GM23338 (cell line): ENCODE data around the gene SPTA1. TPM values are rescaled to one million over a fixed set of nuclear protein-coding genes. Genes with fewer than 3 reads are reported as not detected.

Source experiments
- ATAC-seq: fragments of 200-7000 bp; cut with Tn5 transposase; 3 replicates; pipeline ENCODE4 v1.9.1; 2020
- DNase-seq: peaks from one replicate; pipeline ENCODE4 v3.0.0-alpha.2; 2015; ENCODE audit warnings: low spot score
- H2AFZ ChIP-seq: fragments of 200-600 bp; sonication (generic); 2 replicates; pipeline ENCODE4 v1.8.0; 2016; ENCODE audit warnings: antibody characterized with exemption, mild to moderate bottlenecking, moderate library complexity
- H3F3A ChIP-seq: fragments of 200-600 bp; sonication (generic); replicated peaks from 2 replicates; pipeline ENCODE4 v1.8.0; 2017; ENCODE audit warnings: antibody characterized with exemption, mixed run types, low read depth
- H3K27ac ChIP-seq: fragments of 200-600 bp; sonication (generic); 2 replicates; pipeline ENCODE4 v1.6.1; 2016; ENCODE audit warnings: low read depth
- H3K27me3 ChIP-seq: fragments of 200-600 bp; sonication (generic); 2 replicates; pipeline ENCODE4 v1.8.0; 2016; ENCODE audit warnings: mild to moderate bottlenecking, mixed run types, moderate library complexity; ENCODE audit not compliant: insufficient read depth
- H3K36me3 ChIP-seq: fragments of 200-600 bp; sonication (generic); 2 replicates; pipeline ENCODE4 v1.8.0; 2016; ENCODE audit warnings: mild to moderate bottlenecking; ENCODE audit not compliant: insufficient read depth
- H3K4me1 ChIP-seq: fragments of 200-600 bp; sonication (generic); 2 replicates; pipeline ENCODE4 v1.8.0; 2016; ENCODE audit warnings: mild to moderate bottlenecking, moderate library complexity; ENCODE audit not compliant: insufficient read depth
- H3K4me2 ChIP-seq: fragments of 200-600 bp; sonication (generic); 2 replicates; pipeline ENCODE4 v1.7.1; 2017; ENCODE audit warnings: mixed run types
- H3K4me3 ChIP-seq: fragments of 200-600 bp; sonication (generic); 2 replicates; pipeline ENCODE4 v1.6.1; 2016; ENCODE audit warnings: mixed run types
- H3K79me2 ChIP-seq: fragments of 200-600 bp; sonication (generic); replicated peaks from 2 replicates; pipeline ENCODE4 v1.8.0; 2017; ENCODE audit warnings: mild to moderate bottlenecking; ENCODE audit not compliant: insufficient read depth
- H3K9me2 ChIP-seq: fragments of 200-600 bp; sonication (generic); 2 replicates; pipeline ENCODE4 v1.8.0; 2017; ENCODE audit not compliant: insufficient read depth
- H4K20me1 ChIP-seq: fragments of 200-600 bp; sonication (generic); replicated peaks from 2 replicates; pipeline ENCODE4 v1.8.0; 2017; ENCODE audit warnings: mild to moderate bottlenecking; ENCODE audit not compliant: insufficient read depth
- H3K27ac Mint-ChIP-seq: 2 replicates; pipeline ENCODE4 v1.8.0; 2020; ENCODE audit warnings: inconsistent platforms, mild to moderate bottlenecking, moderate library complexity, mixed read lengths
- H3K27me3 Mint-ChIP-seq: 3 replicates; pipeline ENCODE4 v1.8.0; 2022; ENCODE audit warnings: low read depth, mild to moderate bottlenecking, moderate library complexity, mixed read lengths, inconsistent platforms; ENCODE audit not compliant: insufficient read depth, poor library complexity
- H3K36me3 Mint-ChIP-seq: 3 replicates; pipeline ENCODE4 v1.8.0; 2021; ENCODE audit warnings: low read depth, mild to moderate bottlenecking, inconsistent platforms, moderate library complexity, mixed read lengths
- H3K4me1 Mint-ChIP-seq: 3 replicates; pipeline ENCODE4 v1.8.0; 2020; ENCODE audit warnings: mild to moderate bottlenecking, inconsistent platforms, mixed read lengths
- H3K4me3 Mint-ChIP-seq: 3 replicates; pipeline ENCODE4 v1.8.0; 2021; ENCODE audit warnings: moderate library complexity, mild to moderate bottlenecking, inconsistent platforms, mixed read lengths
- H3K9me3 Mint-ChIP-seq: 3 replicates; pipeline ENCODE4 v1.8.0; 2020; ENCODE audit warnings: moderate library complexity, mild to moderate bottlenecking, inconsistent platforms, mixed read lengths
- CREB1 ChIP-seq: fragments of 250-450 bp; sonication (Bioruptor Pico); IDR thresholded peaks from 2 replicates; pipeline ENCODE4 v1.5.0; 2020; ENCODE audit warnings: low read depth, mild to moderate bottlenecking, moderate library complexity
- EZH2 ChIP-seq: fragments of 200-600 bp; sonication (generic); IDR thresholded peaks from one replicate; pipeline ENCODE4 v1.8.0; 2017; ENCODE audit warnings: antibody characterized with exemption, mild to moderate bottlenecking, low read depth; ENCODE audit not compliant: unreplicated experiment
- JUNB ChIP-seq: IDR thresholded peaks from one replicate; pipeline ENCODE4 v1.6.1; 2016; ENCODE audit warnings: antibody characterized with exemption; ENCODE audit not compliant: unreplicated experiment
- NANOG ChIP-seq: IDR thresholded peaks from 2 replicates; pipeline ENCODE4 v1.6.1; 2016; ENCODE audit warnings: antibody characterized with exemption, borderline replicate concordance
- POLR2AphosphoS5 ChIP-seq: IDR thresholded peaks from 2 replicates; pipeline ENCODE4 v1.6.1; 2016; ENCODE audit warnings: antibody characterized with exemption, low read depth
- STAT1 ChIP-seq: IDR thresholded peaks from one replicate; pipeline ENCODE4 v1.6.1; 2016; ENCODE audit warnings: antibody characterized with exemption; ENCODE audit not compliant: unreplicated experiment
- ZNF114 ChIP-seq: fragments of 250-450 bp; sonication (Bioruptor Pico); IDR thresholded peaks from 2 replicates; pipeline ENCODE4 v1.5.0; 2020; ENCODE audit warnings: mild to moderate bottlenecking, moderate library complexity
- ZNF331 ChIP-seq: fragments of 250-450 bp; sonication (Bioruptor Pico); IDR thresholded peaks from 2 replicates; pipeline ENCODE4 v1.5.0; 2020; ENCODE audit warnings: low read depth, mild to moderate bottlenecking, moderate library complexity
- polyA plus RNA-seq: library from polyadenylated mRNA; unstranded; fragments of >200 nt; fragmentation: Nextera tagmentation; extraction: Ambion mirVana; gene quantifications from 2 replicates; pipeline ENCODE4 v1.2.1, GENCODE V29; 2016
- total RNA-seq: library from RNA; depleted of rRNA; stranded (reverse); fragments of >200 nt; shearing (Covaris generic); gene quantifications from 2 replicates; pipeline ENCODE4 v1.2.3, GENCODE V29; 2014
- TF ChIP-seq, protein P1 (sequence below), 2 experiments: fragments of 200-600 bp in 1 of 2; sonication (generic) in 1 of 2; conservative IDR thresholded peaks; 2 replicates each; pipeline versions ENCODE4 v1.5.1 to v1.6.1; 2016 to 2017; ENCODE audit warnings: antibody characterized with exemption in 2 of 2, low read depth in 2 of 2, mild to moderate bottlenecking in 2 of 2, moderate library complexity in 1 of 2
- TF ChIP-seq, protein P2 (sequence below): fragments of 250-450 bp; sonication (Bioruptor Pico); IDR thresholded peaks from 2 replicates; pipeline ENCODE4 v1.5.0; 2020; ENCODE audit warnings: mild to moderate bottlenecking, moderate library complexity
- TF ChIP-seq, protein P3 (sequence below): IDR thresholded peaks from 2 replicates; pipeline ENCODE4 v1.6.1; 2016; ENCODE audit warnings: antibody characterized with exemption

The SPTA1 gene
- total and polyA plus RNA-seq, 2 experiments from 2014 or later = not detected

DNA sequence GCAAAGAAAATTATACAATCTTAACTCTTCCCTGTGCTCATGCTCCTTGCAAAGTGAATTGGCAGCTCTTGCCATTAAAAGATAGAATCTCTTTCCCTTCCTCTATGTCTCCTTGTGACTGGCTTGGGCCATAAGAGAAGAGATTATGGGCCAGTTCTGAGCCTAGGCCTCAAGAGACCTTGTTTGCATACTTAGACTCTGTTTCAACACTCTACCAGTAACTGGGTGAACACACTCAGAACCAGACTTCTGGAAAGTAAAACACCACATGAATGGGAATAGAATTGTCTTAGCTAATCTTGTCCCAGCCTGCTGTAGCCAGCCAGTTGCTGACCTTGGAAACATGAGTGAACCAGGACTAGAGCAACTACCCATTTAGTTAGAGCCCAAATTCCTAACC lies 49.3 kb upstream of the SPTA1 start:
- TF ChIP-seq, protein P1, sequence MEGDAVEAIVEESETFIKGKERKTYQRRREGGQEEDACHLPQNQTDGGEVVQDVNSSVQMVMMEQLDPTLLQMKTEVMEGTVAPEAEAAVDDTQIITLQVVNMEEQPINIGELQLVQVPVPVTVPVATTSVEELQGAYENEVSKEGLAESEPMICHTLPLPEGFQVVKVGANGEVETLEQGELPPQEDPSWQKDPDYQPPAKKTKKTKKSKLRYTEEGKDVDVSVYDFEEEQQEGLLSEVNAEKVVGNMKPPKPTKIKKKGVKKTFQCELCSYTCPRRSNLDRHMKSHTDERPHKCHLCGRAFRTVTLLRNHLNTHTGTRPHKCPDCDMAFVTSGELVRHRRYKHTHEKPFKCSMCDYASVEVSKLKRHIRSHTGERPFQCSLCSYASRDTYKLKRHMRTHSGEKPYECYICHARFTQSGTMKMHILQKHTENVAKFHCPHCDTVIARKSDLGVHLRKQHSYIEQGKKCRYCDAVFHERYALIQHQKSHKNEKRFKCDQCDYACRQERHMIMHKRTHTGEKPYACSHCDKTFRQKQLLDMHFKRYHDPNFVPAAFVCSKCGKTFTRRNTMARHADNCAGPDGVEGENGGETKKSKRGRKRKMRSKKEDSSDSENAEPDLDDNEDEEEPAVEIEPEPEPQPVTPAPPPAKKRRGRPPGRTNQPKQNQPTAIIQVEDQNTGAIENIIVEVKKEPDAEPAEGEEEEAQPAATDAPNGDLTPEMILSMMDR (conservative IDR thresholded peaks at IDR 0.05; ENCODE audit: low read depth in 2 of 2) = no peak
- no peaks in the 10 kb centered on the region for H3K27me3 ChIP-seq
- no peak overlapping the region for H3K27ac ChIP-seq
- H2AFZ ChIP-seq = no peak overlapping the region
- ATAC-seq (no peak), DNase-seq (no peak)
- Mint-ChIP-seq H3K9me3 (no peaks in the 10 kb centered on the region), H3K27ac (no peak overlapping the region), H3K4me1 (no peaks in the 10 kb centered on the region), H3K4me3 (no peak overlapping the region), H3K36me3 (no peaks in the 10 kb centered on the region), H3K27me3 (no peaks in the 10 kb centered on the region)
- H3K4me1 ChIP-seq = no peaks in the 10 kb centered on the region
- H3K4me3 ChIP-seq = no peak overlapping the region
- H3K9me2 ChIP-seq = peaks cover 4% of the 10 kb centered on the region
- H3K36me3 ChIP-seq = no peaks in the 10 kb centered on the region
- H3K79me2 ChIP-seq = no peaks in the 10 kb centered on the region
- no peaks in the 10 kb centered on the region for H4K20me1 ChIP-seq
- no peak overlapping the region for H3K4me2 ChIP-seq
- no peaks in the 10 kb centered on the region for H3F3A ChIP-seq

DNA sequence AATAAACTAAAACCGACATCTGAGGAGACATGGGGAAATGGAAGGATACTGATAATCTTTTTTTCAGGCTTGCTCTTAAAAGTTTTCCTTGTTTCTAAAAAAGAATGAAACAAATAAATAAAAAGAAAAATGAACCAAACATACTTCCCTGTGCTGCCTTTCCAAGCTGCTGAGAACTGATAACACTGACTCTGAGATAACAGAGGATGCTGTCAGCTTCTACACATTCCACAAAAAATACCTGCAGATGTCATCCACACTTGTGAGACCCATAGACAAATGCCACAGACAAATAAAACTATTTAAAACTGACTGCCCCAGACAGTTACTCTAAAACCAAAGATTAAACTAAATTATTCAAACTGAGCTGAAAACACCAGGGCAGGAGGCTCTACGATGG lies 46.0 kb upstream of the SPTA1 start:
- no peaks in the 10 kb centered on the region for H3K4me1 Mint-ChIP-seq
- Histone ChIP-seq H3K27me3 (no peaks in the 10 kb centered on the region), H3K36me3 (no peaks in the 10 kb centered on the region), H3K4me2 (no peak overlapping the region), H3K27ac (no peak overlapping the region), H3K79me2 (no peaks in the 10 kb centered on the region), H3F3A (no peaks in the 10 kb centered on the region), H3K4me3 (no peak overlapping the region), H2AFZ (no peak overlapping the region), H3K4me1 (no peaks in the 10 kb centered on the region), H4K20me1 (no peaks in the 10 kb centered on the region), H3K9me2 (peaks cover 3% of the 10 kb centered on the region; the same call in 1 of the 2 replicates)
- TF ChIP-seq CREB1 (CRISPR knock-in tag) (no peak), ZNF331 (no peak), ZNF114 (CRISPR knock-in tag) (no peak), POLR2AphosphoS5 (no peak), EZH2 (no peak), JUNB (no peak), STAT1 (no peak), NANOG (no peak)
- TF ChIP-seq, protein P1 (conservative IDR thresholded peaks at IDR 0.05; ENCODE audit: low read depth in 2 of 2) = no peak
- TF ChIP-seq, protein P2, sequence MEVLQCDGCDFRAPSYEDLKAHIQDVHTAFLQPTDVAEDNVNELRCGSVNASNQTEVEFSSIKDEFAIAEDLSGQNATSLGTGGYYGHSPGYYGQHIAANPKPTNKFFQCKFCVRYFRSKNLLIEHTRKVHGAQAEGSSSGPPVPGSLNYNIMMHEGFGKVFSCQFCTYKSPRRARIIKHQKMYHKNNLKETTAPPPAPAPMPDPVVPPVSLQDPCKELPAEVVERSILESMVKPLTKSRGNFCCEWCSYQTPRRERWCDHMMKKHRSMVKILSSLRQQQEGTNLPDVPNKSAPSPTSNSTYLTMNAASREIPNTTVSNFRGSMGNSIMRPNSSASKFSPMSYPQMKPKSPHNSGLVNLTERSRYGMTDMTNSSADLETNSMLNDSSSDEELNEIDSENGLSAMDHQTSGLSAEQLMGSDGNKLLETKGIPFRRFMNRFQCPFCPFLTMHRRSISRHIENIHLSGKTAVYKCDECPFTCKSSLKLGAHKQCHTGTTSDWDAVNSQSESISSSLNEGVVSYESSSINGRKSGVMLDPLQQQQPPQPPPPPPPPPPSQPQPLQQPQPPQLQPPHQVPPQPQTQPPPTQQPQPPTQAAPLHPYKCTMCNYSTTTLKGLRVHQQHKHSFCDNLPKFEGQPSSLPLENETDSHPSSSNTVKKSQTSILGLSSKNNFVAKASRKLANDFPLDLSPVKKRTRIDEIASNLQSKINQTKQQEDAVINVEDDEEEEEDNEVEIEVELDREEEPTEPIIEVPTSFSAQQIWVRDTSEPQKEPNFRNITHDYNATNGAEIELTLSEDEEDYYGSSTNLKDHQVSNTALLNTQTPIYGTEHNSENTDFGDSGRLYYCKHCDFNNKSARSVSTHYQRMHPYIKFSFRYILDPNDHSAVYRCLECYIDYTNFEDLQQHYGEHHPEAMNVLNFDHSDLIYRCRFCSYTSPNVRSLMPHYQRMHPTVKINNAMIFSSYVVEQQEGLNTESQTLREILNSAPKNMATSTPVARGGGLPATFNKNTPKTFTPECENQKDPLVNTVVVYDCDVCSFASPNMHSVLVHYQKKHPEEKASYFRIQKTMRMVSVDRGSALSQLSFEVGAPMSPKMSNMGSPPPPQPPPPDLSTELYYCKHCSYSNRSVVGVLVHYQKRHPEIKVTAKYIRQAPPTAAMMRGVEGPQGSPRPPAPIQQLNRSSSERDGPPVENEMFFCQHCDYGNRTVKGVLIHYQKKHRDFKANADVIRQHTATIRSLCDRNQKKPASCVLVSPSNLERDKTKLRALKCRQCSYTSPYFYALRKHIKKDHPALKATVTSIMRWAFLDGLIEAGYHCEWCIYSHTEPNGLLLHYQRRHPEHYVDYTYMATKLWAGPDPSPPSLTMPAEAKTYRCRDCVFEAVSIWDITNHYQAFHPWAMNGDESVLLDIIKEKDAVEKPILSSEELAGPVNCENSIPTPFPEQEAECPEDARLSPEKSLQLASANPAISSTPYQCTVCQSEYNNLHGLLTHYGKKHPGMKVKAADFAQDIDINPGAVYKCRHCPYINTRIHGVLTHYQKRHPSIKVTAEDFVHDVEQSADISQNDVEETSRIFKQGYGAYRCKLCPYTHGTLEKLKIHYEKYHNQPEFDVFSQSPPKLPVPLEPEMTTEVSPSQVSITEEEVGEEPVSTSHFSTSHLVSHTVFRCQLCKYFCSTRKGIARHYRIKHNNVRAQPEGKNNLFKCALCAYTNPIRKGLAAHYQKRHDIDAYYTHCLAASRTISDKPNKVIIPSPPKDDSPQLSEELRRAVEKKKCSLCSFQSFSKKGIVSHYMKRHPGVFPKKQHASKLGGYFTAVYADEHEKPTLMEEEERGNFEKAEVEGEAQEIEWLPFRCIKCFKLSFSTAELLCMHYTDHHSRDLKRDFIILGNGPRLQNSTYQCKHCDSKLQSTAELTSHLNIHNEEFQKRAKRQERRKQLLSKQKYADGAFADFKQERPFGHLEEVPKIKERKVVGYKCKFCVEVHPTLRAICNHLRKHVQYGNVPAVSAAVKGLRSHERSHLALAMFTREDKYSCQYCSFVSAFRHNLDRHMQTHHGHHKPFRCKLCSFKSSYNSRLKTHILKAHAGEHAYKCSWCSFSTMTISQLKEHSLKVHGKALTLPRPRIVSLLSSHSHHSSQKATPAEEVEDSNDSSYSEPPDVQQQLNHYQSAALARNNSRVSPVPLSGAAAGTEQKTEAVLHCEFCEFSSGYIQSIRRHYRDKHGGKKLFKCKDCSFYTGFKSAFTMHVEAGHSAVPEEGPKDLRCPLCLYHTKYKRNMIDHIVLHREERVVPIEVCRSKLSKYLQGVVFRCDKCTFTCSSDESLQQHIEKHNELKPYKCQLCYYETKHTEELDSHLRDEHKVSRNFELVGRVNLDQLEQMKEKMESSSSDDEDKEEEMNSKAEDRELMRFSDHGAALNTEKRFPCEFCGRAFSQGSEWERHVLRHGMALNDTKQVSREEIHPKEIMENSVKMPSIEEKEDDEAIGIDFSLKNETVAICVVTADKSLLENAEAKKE (CRISPR knock-in tag) = no peak
- TF ChIP-seq, protein P3, sequence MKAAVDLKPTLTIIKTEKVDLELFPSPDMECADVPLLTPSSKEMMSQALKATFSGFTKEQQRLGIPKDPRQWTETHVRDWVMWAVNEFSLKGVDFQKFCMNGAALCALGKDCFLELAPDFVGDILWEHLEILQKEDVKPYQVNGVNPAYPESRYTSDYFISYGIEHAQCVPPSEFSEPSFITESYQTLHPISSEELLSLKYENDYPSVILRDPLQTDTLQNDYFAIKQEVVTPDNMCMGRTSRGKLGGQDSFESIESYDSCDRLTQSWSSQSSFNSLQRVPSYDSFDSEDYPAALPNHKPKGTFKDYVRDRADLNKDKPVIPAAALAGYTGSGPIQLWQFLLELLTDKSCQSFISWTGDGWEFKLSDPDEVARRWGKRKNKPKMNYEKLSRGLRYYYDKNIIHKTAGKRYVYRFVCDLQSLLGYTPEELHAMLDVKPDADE = no peak
- no peak overlapping the region for H3K27ac Mint-ChIP-seq
- ATAC-seq (no peak), DNase-seq (no peak)
- no peaks in the 10 kb centered on the region for H3K9me3 Mint-ChIP-seq
- no peaks in the 10 kb centered on the region for H3K36me3 Mint-ChIP-seq
- H3K27me3 Mint-ChIP-seq = no peaks in the 10 kb centered on the region
- no peak overlapping the region for H3K4me3 Mint-ChIP-seq
